ENCODE measurements around the gene NDUFB10.

The NDUFB10 gene

GRCh38 chr16:1980770-1981087 is 21.4 kb downstream of the NDUFB10 start:
- Histone ChIP-seq H3K36me3 (peaks cover 49% of the 10 kb centered on the region), H3K9me3 (ENCODE audit: severe bottlenecking) (no peaks in the 10 kb centered on the region), H3K27ac (peak overlapping the region; percentile 91), H3K27me3 (ENCODE audit: insufficient read depth, low read depth, severe bottlenecking) (no peaks in the 10 kb centered on the region), H3K4me3 (ENCODE audit: low read depth, low read length) (no peak overlapping the region)
- no peak for TF ChIP-seq CTCF (IDR thresholded peaks at IDR 0.05; ENCODE audit: low read depth, low read length)
- DNase-seq, result no peak

DNA sequence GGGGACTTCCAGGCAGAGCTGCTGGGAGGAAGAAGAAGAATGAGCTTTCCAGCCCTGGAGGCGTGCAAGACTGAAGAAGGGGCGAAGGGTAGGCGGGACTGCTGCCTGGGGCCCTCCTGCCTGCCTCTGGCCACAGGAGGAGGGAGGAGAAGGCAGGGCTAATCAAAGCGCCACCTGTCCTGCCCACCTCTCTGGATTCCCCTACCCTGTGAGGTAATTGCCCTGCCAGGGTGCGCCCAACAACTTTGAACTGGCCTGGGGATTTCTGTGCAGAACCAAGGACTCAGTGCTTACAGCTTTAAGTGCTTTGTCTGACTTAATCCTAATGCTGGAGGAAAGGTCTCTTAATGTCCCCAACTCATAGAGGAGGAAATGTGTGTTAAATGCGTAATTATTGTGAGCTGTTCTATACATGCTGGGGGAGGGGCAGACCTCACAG is 22.1 kb downstream of the NDUFB10 start, which contains the start of gene NOXO1:
Gene NOXO1, minus strand, starts transcription at position 72 of the 439 bp plus-strand sequence. CDS start 290 bp downstream, outside the sequence.
- DNase-seq, result peak; percentile 69
- Histone ChIP-seq H3K36me3 (peaks cover 49% of the 10 kb centered on the region), H3K27me3 (ENCODE audit: insufficient read depth, low read depth, severe bottlenecking) (no peaks in the 10 kb centered on the region), H3K4me3 (ENCODE audit: low read depth, low read length) (peak within 1 kb of the TSS; percentile 9; the same call in 1 of the 2 replicates), H3K27ac (peak within 1 kb of the TSS; percentile 91), H3K9me3 (ENCODE audit: severe bottlenecking) (no peaks in the 10 kb centered on the region)
- no peak for TF ChIP-seq CTCF (IDR thresholded peaks at IDR 0.05; ENCODE audit: low read depth, low read length)

DNA sequence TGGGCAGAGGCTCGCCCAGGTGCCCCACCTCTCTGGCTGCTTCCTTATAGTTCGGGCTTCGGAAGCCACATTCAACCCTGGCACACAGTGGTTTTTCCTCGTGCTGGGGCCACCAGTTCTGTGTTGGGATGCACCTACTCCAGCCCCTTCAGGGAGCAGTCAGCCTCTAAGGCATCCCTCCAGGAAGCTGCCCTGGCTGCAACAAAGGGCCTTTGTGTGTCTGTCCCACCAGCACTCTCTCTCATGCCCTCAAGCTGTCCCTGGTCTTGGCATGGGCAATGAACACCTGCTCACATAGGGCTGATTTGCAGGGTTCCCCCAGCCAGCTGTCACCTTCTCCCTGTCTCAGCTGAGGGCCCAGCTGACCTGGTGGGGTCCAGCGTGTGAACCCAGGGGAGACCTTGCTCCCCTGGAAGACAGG is 22.7 kb downstream of the NDUFB10 start:
- peak; percentile 57 for DNase-seq
- H3K27me3 ChIP-seq (ENCODE audit: insufficient read depth, low read depth, severe bottlenecking), result no peaks in the 10 kb centered on the region

DNA sequence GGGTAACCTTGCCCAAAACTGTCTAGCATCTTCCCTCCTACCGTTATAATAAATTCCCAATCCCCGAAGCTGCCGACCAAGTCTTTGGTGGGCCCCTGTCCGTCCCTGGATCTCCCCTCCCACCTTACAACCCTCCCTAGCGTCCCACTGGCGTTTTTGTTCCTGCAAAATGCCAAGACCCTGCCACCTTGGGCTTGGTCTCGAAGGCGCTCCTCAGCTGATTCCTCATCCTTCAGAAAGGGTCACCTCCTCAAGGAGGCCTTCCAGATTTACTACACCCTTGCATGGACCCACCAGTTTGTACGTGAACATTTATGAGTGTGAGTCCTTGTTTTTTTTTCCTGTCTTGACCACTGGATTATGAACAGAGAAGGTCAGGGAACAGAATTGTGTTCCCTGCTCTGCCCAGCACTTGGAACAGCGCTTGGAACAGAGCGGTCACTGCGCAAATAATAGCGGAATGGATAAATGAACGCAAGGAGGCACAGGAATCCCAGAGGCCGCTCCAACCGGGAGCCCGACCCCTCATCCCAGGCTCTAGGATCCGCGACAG is 23.7 kb downstream of the NDUFB10 start:
- Histone ChIP-seq H3K9me3 (ENCODE audit: severe bottlenecking) (no peaks in the 10 kb centered on the region), H3K27me3 (ENCODE audit: insufficient read depth, low read depth, severe bottlenecking) (no peaks in the 10 kb centered on the region), H3K36me3 (peaks cover 43% of the 10 kb centered on the region), H3K4me3 (ENCODE audit: low read depth, low read length) (peak overlapping the region; percentile 60), H3K27ac (peak overlapping the region; percentile 91)
- TF ChIP-seq CTCF (IDR thresholded peaks at IDR 0.05; ENCODE audit: low read depth, low read length), result no peak; the same call in 1 of the 2 replicates
- DNase-seq, result no peak

More for the DNA sequence above, 22.7 kb downstream of the NDUFB10 start:
- TF ChIP-seq CTCF (IDR thresholded peaks at IDR 0.05; ENCODE audit: low read depth, low read length), result no peak
- Histone ChIP-seq H3K4me3 (ENCODE audit: low read depth, low read length) (no peak overlapping the region), H3K9me3 (ENCODE audit: severe bottlenecking) (no peaks in the 10 kb centered on the region), H3K36me3 (peaks cover 49% of the 10 kb centered on the region), H3K27ac (peak overlapping the region; percentile 91)

GRCh38 chr16:1983544-1984346 is 24.4 kb downstream of the NDUFB10 start, which contains the start of gene GFER:
Gene GFER, plus strand, starts transcription at chr16:1984193. Its CDS starts 26 bp downstream, at chr16:1984219.
- Histone ChIP-seq H3K36me3 (peaks cover 36% of the 10 kb centered on the region), H3K4me3 (ENCODE audit: low read depth, low read length) (peak within 1 kb of the TSS; percentile 82), H3K27ac (peak within 1 kb of the TSS; percentile 91), H3K27me3 (ENCODE audit: insufficient read depth, low read depth, severe bottlenecking) (no peaks in the 10 kb centered on the region), H3K9me3 (ENCODE audit: severe bottlenecking) (no peaks in the 10 kb centered on the region)
- peak; percentile 67 for TF ChIP-seq CTCF (IDR thresholded peaks at IDR 0.05; ENCODE audit: low read depth, low read length)
- peak; percentile 94 for DNase-seq

Measured in WERI-Rb-1 (cell line).